PC-9 (cell line): ENCODE data around the gene PRXL2A.

Experiments
- EZH2 ChIP-seq: fragments of 200-600 bp; sonication (generic); IDR thresholded peaks from 2 replicates; pipeline ENCODE4 v1.8.0; 2017; ENCODE audit warnings: antibody characterized with exemption, low read depth
- TF ChIP-seq, protein P1 (sequence below): fragments of 200-600 bp; sonication (generic); conservative IDR thresholded peaks from 2 replicates; pipeline ENCODE4 v1.6.1; 2017; ENCODE audit warnings: mixed run types, antibody characterized with exemption, mild to moderate bottlenecking, moderate library complexity

DNA sequence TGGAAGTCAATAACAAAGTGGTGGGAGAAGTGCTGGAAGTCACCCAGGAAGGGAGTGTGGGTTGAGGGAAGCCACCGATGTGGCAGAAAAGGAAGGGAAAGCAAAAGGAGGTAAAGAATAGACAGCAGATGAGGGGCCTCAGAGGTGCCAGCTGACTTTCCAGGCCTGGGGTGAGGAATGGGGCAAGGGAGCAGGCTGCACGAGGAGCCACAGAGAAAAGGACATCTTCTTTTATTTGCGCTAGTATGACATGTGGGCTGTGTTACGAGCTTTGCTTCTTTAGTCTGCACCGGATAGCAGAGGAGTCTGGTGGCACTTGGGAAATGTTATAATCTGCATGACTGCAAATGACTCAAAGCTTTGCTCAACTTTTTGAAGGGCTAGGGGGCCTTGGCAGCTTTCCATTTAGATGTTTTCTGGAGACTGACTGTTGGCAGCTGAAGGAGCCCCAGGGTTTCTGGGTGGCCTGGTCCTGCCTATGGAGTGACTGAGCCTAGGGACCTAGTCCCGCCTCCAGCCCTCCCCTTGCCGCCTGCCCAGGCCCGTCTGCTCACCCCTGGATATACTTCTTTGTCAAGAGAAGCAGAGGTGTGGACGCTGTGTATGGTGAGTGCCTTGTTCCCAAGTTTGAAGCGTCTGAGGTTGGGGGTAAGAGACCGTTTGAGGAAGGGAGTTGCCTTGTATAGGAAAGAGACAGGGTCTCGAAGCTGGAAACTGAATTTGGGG lies 5.1 kb downstream of the PRXL2A start:
- TF ChIP-seq, protein P1, sequence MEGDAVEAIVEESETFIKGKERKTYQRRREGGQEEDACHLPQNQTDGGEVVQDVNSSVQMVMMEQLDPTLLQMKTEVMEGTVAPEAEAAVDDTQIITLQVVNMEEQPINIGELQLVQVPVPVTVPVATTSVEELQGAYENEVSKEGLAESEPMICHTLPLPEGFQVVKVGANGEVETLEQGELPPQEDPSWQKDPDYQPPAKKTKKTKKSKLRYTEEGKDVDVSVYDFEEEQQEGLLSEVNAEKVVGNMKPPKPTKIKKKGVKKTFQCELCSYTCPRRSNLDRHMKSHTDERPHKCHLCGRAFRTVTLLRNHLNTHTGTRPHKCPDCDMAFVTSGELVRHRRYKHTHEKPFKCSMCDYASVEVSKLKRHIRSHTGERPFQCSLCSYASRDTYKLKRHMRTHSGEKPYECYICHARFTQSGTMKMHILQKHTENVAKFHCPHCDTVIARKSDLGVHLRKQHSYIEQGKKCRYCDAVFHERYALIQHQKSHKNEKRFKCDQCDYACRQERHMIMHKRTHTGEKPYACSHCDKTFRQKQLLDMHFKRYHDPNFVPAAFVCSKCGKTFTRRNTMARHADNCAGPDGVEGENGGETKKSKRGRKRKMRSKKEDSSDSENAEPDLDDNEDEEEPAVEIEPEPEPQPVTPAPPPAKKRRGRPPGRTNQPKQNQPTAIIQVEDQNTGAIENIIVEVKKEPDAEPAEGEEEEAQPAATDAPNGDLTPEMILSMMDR = no peak
- no peak for TF ChIP-seq EZH2
